IPS-15b (cell line): ENCODE data around the gene DOCK2.
"Not testable (repeated sequence)": the region's sequence is repeated elsewhere in the genome, so short reads cannot be mapped to it uniquely, and the experiment has no call there.

Source experiments
- H3K27me3 ChIP-seq: one replicate; pipeline ENCODE4 v1.6.1; 2013; ENCODE audit warnings: low read length; ENCODE audit not compliant: control insufficient read depth, insufficient read depth
- H3K36me3 ChIP-seq: one replicate; pipeline ENCODE4 v1.6.1; 2013; ENCODE audit warnings: low read length; ENCODE audit not compliant: control insufficient read depth, insufficient read depth
- H3K4me1 ChIP-seq: one replicate; pipeline ENCODE4 v1.6.1; 2013; ENCODE audit warnings: mild to moderate bottlenecking, low read length; ENCODE audit not compliant: control insufficient read depth, insufficient read depth
- H3K4me3 ChIP-seq: one replicate; pipeline ENCODE4 v1.5.1; 2013; ENCODE audit warnings: low read depth, low read length
- H3K9ac ChIP-seq: one replicate; pipeline ENCODE4 v1.6.1; 2013; ENCODE audit warnings: low read depth, mild to moderate bottlenecking, low read length
- H3K9me3 ChIP-seq: one replicate; pipeline ENCODE4 v1.6.1; 2013; ENCODE audit warnings: mild to moderate bottlenecking, low read length; ENCODE audit not compliant: control insufficient read depth, insufficient read depth

DOCK2 gene

DNA sequence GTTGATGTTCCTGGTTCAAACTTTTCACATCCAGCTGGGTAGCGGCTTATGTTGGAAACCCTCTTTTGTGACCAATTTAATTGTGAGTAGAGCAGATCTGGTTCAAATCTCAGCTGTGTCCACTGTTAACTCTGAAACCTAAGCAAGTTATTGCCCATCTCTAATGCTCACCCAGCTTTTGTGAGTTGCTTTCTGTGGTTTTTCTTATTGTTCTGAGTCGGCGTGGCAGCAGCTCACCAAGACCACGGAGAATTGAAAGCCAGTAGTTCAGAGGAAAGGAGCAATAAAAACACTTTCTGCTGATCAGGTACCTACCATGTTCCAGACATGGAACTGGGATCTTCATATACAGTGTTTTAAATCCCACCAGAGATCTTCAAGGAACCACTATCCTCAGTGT is 114.4 kb downstream of the DOCK2 start:
- H3K4me1 ChIP-seq = peaks cover 8% of the 10 kb centered on the region
- no peak overlapping the region for H3K9ac ChIP-seq

GRCh38 chr5:169752566-169752965 is 115.5 kb downstream of the DOCK2 start:
- H3K4me1 ChIP-seq, H3K9me3 ChIP-seq, H3K27me3 ChIP-seq, H3K9ac ChIP-seq, H3K36me3 ChIP-seq, H3K4me3 ChIP-seq: not testable (repeated sequence)

More for the DNA sequence above, 114.4 kb downstream of the DOCK2 start:
- H3K9me3 ChIP-seq = no peaks in the 10 kb centered on the region
- no peaks in the 10 kb centered on the region for H3K27me3 ChIP-seq
- H3K4me3 ChIP-seq = no peak overlapping the region
- no peaks in the 10 kb centered on the region for H3K36me3 ChIP-seq

GRCh38 chr5:169753795-169754194 is 116.7 kb downstream of the DOCK2 start:
- no peak overlapping the region for H3K9ac ChIP-seq
- H3K4me3 ChIP-seq = no peak overlapping the region
- H3K27me3 ChIP-seq = no peaks in the 10 kb centered on the region
- H3K9me3 ChIP-seq = no peaks in the 10 kb centered on the region
- no peaks in the 10 kb centered on the region for H3K36me3 ChIP-seq
- H3K4me1 ChIP-seq = peaks cover 10% of the 10 kb centered on the region

DNA sequence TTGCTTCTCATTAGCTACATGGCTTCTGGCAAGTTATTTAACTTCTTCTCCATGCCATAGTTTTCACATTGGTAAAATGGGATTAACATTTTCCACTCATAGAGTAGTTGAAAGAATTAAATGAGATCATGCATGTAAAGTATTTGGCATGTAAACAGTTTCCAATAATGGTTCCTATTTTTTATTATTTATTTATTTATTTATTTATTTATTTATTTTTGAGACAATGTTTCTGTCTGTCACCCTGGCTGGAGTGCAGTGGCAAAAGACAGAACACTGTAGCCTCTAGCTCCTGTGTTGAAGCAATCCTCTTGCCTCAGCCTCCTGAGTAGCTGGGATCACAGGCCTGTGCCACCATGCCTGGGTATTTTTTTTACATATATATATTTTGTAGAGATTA is 117.7 kb downstream of the DOCK2 start:
- H3K9ac ChIP-seq = no peak overlapping the region
- no peaks in the 10 kb centered on the region for H3K27me3 ChIP-seq
- peaks cover 10% of the 10 kb centered on the region for H3K4me1 ChIP-seq
- H3K36me3 ChIP-seq = no peaks in the 10 kb centered on the region
- H3K4me3 ChIP-seq = no peak overlapping the region
- H3K9me3 ChIP-seq = no peaks in the 10 kb centered on the region

GRCh38 chr5:169756071-169756765 is 119.1 kb downstream of the DOCK2 start:
- Histone ChIP-seq H3K36me3 (no peaks in the 10 kb centered on the region), H3K9ac (no peak overlapping the region), H3K4me3 (no peak overlapping the region), H3K27me3 (no peaks in the 10 kb centered on the region), H3K4me1 (peaks cover 10% of the 10 kb centered on the region), H3K9me3 (no peaks in the 10 kb centered on the region)

DNA sequence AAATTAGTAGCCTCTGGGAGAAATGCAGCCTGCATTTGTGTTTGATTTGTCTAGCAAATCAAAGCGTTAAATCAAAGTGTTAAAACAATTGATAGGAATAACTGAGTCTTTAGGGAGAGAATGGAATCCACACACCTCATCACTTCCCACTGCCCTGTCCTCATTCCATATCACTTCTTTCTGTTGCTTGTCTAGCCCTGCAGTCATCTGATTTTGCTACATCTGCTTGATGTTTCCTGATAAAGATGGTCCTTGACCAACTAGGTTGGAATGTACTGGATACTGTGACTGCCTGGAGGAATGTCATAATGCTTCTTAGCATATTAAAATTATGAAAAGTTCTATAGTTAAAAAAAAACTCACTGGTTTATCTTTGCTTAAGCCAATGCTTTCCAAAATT is 119.9 kb downstream of the DOCK2 start:
- Histone ChIP-seq H3K9ac (no peak overlapping the region), H3K36me3 (no peaks in the 10 kb centered on the region), H3K4me3 (no peak overlapping the region), H3K27me3 (no peaks in the 10 kb centered on the region), H3K9me3 (no peaks in the 10 kb centered on the region), H3K4me1 (peaks cover 10% of the 10 kb centered on the region)

GRCh38 chr5:169758886-169759285 is 121.8 kb downstream of the DOCK2 start:
- H3K36me3 ChIP-seq = no peaks in the 10 kb centered on the region

GRCh38 chr5:169760229-169760628 is 123.2 kb downstream of the DOCK2 start:
- Histone ChIP-seq H3K4me1 (peaks cover 2% of the 10 kb centered on the region), H3K4me3 (no peak overlapping the region), H3K36me3 (no peaks in the 10 kb centered on the region), H3K9ac (no peak overlapping the region), H3K9me3 (no peaks in the 10 kb centered on the region), H3K27me3 (no peaks in the 10 kb centered on the region)

More at GRCh38 chr5:169758886-169759285, 121.8 kb downstream of the DOCK2 start:
- Histone ChIP-seq H3K27me3 (no peaks in the 10 kb centered on the region), H3K4me1 (peaks cover 10% of the 10 kb centered on the region), H3K9me3 (no peaks in the 10 kb centered on the region), H3K9ac (no peak overlapping the region), H3K4me3 (no peak overlapping the region)

- H3K27me3 ChIP-seq = no peaks in the 10 kb centered on the region
- H3K9me3 ChIP-seq = no peaks in the 10 kb centered on the region
- peaks cover 2% of the 10 kb centered on the region for H3K4me1 ChIP-seq
- no peak overlapping the region for H3K9ac ChIP-seq
- H3K36me3 ChIP-seq = no peaks in the 10 kb centered on the region
- H3K4me3 ChIP-seq = no peak overlapping the region
Observed at GRCh38 chr5:169762338-169763095, 125.4 kb downstream of the DOCK2 start.

- no peak overlapping the region for H3K4me3 ChIP-seq
Observed at GRCh38 chr5:169763376-169764017, 126.4 kb downstream of the DOCK2 start.

DNA sequence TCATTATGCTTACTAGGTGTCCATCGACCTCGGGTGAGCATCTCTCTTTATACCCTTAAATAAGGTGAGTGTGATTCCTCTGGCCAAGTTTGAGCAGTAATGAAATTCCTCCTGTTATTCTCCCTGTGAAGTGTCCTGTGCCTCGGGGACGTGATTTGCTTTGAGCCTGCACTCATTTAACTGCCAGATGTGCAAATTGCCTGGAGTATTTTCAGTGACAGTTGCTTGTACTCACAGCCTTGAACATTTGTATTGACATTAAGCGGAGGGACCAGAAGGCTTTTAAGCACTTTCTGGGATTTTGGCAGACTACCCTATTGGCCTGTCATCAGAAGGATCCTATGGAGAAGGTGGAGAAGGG is 126.9 kb downstream of the DOCK2 start:
- Histone ChIP-seq H3K4me3 (no peak overlapping the region), H3K36me3 (no peaks in the 10 kb centered on the region), H3K4me1 (peaks cover 8% of the 10 kb centered on the region), H3K27me3 (no peaks in the 10 kb centered on the region), H3K9ac (no peak overlapping the region), H3K9me3 (no peaks in the 10 kb centered on the region)

More at GRCh38 chr5:169763376-169764017, 126.4 kb downstream of the DOCK2 start:
- Histone ChIP-seq H3K27me3 (no peaks in the 10 kb centered on the region), H3K36me3 (no peaks in the 10 kb centered on the region), H3K9me3 (no peaks in the 10 kb centered on the region), H3K9ac (no peak overlapping the region), H3K4me1 (peaks cover 6% of the 10 kb centered on the region)
